ENCODE data around the gene VPS13D.

VPS13D gene

GRCh38 chr1:12477936-12478611 lies 248.2 kb downstream of the VPS13D start:
- no peak for FAIRE-seq

GRCh38 chr1:12478612-12478985 lies 248.8 kb downstream of the VPS13D start:
- no peak for FAIRE-seq

- FAIRE-seq, result no peak
These were observed 249.5 kb downstream of the VPS13D start for GRCh38 chr1:12479311-12479710.

DNA sequence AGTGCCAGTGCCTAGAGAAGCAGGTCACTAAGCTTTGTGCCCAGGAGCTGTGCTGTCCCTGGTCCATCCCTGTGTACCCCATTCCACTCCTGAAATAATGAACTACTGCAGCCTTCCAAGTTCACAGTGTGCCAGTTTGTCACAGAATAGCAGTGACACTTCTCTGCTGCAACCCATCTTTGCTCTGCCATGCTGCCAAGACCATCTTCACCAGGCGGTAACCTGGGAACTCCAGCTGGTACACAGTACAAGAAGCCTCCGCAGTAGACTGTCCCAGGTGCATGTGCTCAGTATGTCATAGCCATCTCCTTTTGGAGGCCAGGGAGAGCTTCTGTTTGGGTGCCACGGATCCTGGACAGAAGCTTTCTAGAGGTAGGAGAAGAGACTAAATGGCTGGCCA lies 250.2 kb downstream of the VPS13D start:
- FAIRE-seq, result no peak

- FAIRE-seq, result no peak
These were observed 251.0 kb downstream of the VPS13D start for GRCh38 chr1:12480748-12481362.

GRCh38 chr1:12481928-12482327 lies 252.1 kb downstream of the VPS13D start:
- FAIRE-seq, result no peak

- FAIRE-seq, result no peak
These were observed 253.2 kb downstream of the VPS13D start for GRCh38 chr1:12482988-12483387.

GRCh38 chr1:12485231-12486058 lies 255.6 kb downstream of the VPS13D start:
- FAIRE-seq, result no peak

GRCh38 chr1:12486059-12486341 lies 256.2 kb downstream of the VPS13D start:
- no peak for FAIRE-seq

DNA sequence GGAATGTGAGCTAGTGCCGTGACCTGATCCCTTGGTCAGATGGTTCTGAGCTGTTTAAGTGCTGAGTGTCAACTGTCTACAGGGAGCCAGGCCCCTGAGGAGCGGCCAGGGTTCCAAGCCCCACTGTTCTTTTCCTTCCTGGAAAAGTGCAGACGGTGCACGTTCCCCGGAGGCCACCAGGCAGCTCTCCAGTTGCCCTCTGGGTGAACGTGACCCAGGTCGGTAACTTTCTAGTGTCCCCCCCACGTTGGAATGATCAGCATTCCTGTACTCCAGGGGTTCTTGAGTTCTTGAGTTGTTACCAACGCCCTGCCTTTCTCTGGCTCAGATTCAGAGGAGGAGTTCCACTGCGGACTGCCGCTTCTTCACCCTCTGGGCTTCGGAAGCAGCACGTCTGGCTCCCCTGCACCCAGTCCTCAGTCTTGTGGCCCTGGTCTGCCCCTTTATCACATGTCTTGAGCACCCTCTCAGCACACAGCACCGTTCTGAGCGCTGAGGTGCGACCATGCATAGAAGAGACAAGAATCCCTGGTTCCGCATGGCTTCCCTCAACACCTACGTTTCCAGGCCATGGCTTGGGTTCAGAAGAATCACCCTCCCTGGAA lies 256.7 kb downstream of the VPS13D start:
- no peak for FAIRE-seq

DNA sequence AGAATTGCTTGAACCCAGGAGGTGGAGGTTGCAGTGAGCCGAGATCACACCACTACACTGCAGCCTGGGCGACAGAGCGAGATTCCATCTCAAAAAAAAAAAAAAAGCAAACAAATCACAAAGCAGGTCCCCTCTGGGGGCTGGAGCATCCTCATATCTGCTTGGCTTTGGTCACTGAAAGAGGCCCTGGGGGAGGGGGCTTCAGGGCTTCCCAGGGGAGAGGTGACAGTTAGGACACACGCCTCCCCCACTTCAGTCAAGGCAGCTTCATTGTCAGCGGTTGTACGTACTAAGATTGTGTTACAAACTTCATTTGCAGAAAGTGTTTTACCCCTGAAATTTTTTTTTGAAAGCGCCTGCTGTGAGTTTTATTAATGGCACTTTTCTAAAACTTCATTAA lies 257.7 kb downstream of the VPS13D start:
- FAIRE-seq, result no peak

- no peak for FAIRE-seq
These were observed 259.0 kb downstream of the VPS13D start for GRCh38 chr1:12488666-12489354.

DNA sequence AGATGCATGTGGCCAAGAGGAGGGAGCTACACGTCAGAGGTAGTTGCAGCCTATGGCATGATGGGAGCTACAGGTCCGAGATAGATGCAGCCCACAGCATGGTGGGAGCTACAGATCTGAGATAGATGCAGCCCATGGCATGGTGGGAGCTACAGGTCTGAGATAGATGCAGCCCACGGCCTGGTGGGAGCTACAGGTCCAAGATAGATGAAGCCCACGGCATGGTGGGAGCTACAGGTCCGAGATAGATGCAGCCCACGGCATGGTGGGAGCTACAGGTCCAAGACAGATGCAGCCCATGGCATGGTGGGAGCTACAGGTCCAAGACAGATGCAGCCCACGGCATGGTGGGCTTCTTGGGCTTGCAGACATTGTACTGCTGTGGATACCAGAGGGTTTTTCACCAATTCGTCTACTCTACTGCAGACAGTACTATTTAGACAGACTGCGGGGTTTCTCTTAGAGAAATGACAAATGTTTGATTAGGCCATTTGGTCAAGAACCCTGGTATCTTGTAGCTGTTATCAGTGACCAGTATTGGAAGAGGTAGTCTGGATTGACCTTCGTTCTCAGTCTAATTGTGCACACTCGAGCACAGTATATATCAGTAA lies 260.8 kb downstream of the VPS13D start:
- FAIRE-seq, result no peak

- no peak for FAIRE-seq
These were observed 261.8 kb downstream of the VPS13D start for GRCh38 chr1:12491656-12492055.

DNA sequence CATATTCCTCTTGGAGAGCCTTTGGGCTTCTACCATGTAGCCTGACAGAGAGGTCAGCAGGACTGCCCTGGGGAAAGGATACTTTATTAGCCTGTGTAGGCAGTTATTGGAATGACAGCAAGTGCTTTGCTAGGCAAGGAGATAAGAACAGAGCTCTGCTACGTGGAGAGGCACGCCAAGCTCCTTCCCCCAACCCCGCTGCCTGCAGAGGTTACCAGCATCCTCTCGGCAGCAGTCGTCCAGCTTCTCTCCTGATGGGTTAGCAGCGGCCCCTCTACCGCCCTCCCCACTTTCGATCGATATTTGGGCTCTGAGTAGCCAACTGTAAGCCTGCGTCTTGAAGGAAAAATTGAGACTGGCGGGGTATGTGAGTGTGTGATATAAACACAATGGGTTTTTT lies 265.9 kb downstream of the VPS13D start:
- no peak for FAIRE-seq

DNA sequence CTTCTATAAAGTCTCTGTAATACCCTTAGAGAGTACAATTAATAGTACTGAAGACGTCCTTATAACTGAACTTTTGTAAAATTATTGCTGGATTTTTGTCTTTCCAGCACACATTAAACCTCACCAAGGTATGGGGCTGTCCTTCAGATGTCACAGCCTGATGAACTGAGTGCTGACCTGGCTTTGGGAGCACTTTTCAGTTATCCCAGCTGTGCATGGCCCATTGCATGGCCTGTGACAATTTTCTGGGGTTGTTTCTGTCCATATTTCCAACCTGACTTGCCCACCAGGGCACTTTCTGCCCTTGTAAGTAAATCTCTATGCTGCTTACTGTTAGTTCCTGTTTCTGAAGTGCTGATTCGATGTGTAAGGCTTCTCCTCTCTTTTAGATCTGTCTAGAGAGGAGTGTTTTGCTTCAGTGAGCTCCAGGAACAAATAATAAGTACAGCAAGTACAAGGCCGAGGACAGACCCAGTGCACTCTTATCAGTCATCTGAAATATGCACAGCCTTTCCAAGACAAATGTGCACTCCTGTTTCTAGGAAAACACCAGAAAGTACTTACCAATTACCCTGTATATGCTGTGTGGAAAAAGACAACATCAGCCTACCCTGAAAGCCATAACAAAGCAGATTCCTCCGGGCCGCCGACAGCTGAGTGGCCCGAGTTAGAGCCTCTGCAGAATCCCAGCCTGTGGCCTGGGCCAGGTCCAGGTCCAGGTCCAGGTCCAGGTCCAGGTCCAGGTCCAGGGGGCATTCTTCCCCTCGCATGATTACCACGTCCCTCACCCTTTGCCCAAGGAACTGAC lies 266.5 kb downstream of the VPS13D start:
- no peak for FAIRE-seq

DNA sequence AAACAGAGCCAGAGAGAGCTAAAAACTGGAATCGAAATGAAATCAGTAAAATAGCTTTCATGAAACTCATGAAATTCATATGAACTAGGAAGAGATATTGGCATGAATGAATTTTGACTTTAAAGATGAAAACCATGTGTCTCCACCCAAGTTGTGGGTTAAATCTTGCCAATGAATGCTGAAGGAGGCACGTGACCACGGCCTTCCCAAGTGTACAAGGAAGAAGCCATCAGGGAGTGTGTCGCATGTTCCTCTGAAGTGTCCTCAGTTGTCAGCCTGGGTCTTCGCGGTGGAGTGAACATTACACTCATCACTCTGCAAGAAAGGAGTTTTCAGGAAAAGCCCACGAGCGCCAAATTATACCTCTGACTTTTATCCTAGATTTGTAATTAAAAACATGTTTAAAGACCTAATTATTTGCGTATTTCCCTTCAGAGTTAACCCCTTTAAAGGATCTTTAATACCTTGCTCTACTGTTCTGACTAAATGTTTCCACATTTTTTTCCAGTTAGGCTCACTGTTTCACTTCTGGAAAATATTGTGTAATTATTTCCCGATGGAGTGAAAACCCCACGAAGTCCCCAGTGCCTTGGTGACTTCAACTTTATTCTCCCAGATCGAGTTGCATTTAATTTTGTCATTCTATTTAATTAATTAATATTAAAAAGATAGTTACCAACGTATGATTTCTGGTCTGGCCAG lies 269.9 kb downstream of the VPS13D start:
- no peak for FAIRE-seq

GRCh38 chr1:12501661-12502060 lies 271.8 kb downstream of the VPS13D start:
- no peak for FAIRE-seq

DNA sequence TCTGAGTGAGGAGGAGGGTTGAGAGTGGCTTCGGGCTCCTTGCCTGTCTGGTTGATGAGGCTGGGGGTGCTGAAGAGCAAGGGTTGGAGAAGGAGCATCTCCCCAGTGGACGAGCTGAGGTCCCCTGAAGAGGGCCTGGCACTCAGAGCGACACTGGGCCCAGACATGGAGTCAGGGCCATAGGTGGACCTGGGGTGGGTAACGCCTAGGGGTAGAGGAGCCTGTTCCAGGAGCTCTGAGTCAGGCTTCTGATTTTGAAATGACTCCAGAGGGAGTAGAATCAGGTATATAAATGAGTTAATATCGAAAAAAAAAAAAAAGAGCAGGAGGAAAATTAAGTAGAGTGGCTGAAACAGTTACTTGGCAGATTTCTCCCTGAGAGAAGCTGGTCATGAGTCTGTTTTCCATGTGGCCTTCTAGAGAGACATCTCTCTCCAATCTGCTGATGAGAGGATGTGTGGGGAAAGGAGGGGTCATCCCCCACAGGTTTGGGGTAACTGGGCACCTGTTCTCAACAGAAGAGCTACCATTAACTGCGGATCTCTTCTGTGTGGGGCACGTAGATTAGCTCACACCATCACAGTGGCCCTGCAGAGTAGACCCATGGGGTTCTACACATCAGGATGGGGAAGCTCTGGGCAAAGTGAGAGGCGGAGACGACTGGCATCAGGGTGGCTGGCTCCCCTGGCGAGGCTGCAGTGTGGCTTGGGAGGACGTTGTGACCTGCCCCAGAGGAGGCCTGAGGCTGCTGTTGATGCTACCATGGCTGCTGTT lies 272.7 kb downstream of the VPS13D start:
- no peak for FAIRE-seq

DNA sequence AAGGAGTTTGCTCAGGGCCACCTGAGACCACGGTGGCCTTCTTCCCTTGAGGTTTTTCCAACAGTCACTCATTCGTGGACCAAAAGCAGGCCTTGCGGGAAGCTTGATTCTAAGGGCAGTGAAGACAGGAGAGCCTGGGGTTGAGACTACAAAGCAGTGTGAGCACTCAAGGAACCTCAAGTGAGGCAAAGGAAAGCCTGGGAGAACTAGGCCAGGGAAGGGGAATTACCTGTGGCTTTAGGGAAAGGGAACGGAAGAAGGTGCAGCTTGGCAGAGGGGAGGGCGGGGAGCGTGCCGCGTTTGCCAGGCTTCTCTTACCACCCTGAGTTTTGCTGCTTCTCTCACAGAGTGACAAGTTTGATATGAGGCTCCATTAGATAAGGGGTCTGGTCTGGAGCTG lies 273.9 kb downstream of the VPS13D start:
- FAIRE-seq, result no peak

DNA sequence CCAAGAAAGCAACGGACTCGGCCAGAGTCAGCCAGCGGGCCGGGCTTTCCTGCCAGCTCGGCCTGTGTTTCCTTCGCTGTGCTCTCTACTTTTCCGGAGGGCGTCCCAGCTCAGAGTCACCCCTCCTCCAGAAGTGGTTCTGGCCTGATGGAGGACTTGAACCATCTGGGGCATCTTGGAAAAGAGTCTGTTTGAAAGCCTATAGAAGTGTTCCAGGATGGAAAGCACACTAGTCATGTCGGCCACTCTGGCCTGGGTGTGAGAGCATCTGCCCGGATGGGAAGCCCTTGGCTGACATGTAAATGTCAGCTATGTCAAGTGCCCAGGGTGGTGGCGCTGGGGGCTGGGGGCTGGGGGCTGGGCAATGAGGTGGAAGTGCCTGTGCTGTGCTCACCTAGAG lies 274.8 kb downstream of the VPS13D start:
- FAIRE-seq, result no peak
